Activated CD8-positive, alpha-beta memory T cell treated with anti-CD3 and anti-CD28 coated beads, Interleukin-2, amount 50 U/mL, for 24 hours (primary cell): ENCODE results near the gene MSRB2.
"Not testable (repeated sequence)": the region's sequence is repeated elsewhere in the genome, so short reads cannot be mapped to it uniquely, and the experiment has no call there.

ENCODE experiments used
- DNase-seq: peaks from one replicate; pipeline ENCODE4 v3.0.0-alpha.2; 2020; ENCODE audit errors: extremely low read depth

The MSRB2 gene

GRCh38 chr10:23095404-23095965 is at the start of gene MSRB2:
Gene MSRB2 (plus strand): TSS chr10:23095579. CDS start chr10:23095609, 30 bp downstream.
- DNase-seq: peak; percentile 28

DNA sequence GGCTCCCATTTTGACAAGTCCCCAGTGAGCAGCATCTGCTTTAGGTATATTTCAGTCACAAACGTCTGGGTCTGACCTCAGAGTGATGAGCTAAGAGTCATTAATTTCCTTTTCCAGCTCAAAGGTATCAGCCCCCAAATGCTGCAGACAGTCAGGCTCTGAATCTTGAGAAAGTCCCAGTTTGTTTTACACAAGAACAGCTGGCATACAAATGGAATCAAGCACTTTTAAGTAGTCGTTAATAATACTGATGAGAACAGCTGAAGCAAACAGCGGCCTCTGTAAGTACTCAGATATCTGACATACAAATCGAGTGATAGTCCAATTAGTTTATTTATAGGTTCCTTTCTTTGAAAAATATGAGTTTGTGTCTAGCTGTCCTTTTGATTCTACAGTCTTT is 49.4 kb upstream of the MSRB2 start:
- DNase-seq: no peak

GRCh38 chr10:23047201-23048050 is 48.0 kb upstream of the MSRB2 start:
- DNase-seq: no peak

DNA sequence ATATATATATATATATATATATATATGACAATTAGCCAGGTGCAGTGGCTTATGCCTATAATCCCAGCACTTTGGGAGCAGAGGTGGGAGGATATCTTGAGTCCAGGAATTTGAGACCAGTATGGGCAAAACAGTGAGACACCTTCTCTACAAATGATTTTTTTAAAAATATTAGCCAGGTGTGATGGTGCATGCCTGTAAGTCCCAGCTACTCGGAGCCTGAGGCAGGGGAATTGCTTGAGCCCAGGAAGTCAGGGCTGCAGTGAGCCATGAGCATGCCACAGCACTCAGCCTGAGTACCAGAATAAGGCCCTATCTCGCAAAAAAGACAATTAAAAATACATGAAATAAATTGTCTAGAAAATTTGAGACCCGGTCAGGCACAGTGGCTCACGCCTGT is 47.2 kb upstream of the MSRB2 start:
- DNase-seq: no peak

DNA sequence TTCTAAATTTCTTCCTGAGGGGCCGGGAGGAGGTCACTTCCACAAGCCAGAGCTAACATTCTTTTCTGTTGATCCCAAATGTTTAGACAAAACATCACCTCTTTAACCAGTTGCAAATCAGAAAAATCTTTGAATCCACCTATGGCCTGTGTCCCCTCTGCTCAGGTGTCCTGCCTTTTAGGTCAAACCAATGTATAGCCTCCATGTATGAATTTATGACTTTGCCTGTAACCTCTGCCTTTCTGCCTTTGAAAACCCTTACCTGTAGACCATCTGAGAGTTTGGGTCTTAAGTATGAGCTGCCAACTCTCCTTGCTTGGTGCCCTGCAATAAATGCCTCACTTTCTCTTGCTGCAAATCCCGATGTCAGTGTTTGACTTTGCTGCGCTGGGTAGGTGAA is 44.1 kb upstream of the MSRB2 start:
- no peak for DNase-seq

GRCh38 chr10:23051855-23052331 is 43.5 kb upstream of the MSRB2 start:
- DNase-seq: no peak

DNA sequence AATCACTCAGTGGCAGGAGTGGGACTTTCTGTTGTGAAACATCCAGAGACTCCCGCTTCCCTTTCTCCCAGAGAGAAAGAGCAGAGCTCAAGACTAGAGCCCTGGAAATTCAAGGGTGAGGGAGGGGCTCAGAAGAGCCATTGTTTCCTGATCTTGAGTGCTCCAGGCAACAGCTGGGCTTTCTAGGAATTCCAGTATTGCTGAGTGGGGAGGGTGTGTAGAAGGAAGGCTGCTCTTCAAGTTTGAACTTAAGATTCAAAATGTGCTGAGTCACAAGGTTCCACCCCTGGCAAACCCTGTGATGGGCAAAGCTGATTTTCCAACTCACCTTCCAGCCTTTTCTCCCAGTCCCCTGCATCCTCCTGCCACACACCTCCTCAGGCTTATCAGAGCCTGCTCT is 42.3 kb upstream of the MSRB2 start:
- DNase-seq: no peak

DNA sequence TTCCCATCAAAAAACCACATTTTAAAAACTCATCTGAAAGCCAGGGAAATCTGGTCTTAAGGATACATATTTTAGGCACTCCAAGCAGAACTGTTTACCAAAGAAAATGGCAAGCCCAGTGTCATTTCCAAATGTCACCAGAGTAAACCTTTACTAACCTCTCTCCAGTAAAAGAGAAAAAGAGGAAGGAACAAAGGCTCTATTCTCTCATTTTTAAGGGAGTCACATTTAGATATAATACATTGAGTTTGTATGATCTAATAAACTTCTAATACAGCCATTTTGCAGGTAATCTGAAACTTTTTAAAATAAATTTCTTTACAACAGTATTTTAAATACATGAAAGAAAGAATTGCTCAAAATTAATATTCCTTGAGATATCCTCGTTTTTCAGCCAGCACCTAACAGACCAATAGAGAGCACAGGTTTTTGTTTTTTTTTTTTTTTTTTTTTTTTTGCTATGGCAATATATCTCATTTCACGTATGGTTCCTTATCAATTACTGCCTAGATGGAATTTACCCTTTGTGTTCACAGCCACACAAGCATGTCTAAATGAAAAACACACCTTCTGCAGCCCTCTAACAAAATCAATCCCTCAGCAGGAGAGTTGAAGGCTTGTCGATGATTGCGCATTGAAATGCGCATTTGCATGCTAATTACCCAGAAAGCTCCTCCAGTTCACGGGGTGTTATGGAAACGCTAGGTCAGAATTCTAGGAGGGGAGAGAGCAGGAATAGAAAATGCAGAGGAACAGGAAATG is 39.8 kb upstream of the MSRB2 start:
- DNase-seq: no peak

GRCh38 chr10:23056186-23056579 is 39.2 kb upstream of the MSRB2 start:
- no peak for DNase-seq

DNA sequence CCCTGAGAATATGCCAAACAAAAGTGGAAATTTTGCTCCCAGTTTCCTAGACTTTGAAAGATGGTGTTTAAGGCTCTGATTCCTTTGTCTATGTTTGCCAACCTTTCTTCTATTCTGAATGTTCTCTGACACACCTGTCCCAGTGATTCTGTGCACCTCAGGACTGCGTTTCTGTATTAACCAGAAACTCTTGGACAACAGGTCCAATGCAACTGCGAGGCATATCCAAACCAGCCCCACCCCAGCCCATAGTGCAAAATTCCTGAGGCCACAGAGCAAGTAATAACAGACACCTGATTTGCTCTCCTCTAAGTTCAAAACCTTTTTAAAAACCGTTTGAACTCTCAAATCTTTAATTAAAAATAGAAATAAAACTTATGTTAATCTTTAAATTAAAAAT is 37.0 kb upstream of the MSRB2 start:
- no peak for DNase-seq

DNA sequence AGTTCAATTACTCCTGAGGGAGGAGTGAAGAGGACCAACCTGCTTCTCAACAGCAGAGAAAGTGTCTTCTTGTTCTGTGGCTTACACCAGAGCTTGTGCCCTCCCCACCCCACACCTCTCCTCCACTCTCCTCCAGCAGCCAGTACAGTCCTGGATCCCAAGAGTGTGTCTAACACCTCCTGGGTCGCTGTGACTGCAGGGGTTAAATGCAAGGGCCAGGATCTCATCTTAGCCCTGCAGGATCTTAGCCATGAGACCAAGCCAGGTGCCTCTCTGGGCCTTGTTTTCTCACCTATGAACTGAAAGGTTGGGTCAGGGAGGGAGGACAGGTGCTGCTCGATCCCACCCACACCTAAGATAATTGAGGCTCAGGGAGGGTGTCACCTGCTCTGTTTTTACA is 34.5 kb upstream of the MSRB2 start:
- DNase-seq: no peak

GRCh38 chr10:23063045-23063972 is 32.1 kb upstream of the MSRB2 start:
- DNase-seq: no peak

- DNase-seq: no peak
Observed at GRCh38 chr10:23063973-23064812, 31.2 kb upstream of the MSRB2 start.

GRCh38 chr10:23064813-23065114 is 30.6 kb upstream of the MSRB2 start:
- not testable (repeated sequence) for DNase-seq

DNA sequence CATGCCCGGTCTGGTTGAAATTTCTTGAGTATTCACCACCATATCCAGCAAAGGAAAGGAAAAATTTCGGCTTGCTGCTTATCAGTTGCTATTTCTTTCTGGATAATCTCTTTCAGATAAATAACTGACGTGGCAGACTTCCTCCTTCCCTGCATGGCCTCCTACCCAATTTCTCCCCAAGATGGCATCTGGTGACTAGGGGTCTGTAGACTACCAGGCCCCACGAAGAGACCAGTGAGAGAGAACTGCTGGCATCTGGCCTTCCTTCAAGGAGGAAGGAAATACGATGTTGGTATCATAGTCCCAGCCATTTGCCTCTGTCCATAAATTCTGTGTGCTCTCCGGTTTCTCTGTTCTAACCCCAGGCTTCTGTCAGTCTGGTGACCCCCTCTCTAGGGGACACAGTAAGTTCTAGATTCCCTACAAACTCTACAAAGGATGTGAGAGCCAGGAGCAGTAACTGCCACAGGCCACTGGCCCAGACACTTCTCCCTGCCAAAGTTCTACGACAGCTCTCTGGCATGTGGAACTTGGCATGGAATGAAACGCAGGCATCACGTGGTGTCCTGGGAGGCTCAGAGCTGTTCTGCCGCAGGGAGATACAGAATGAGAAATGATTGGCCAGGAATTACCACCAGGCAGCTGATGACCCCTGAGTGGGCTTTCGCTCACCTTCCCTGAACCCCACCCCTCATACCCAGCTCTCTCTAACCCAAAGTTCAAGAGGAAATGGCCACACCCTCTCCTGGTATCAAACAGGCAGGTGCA is 30.0 kb upstream of the MSRB2 start:
- no peak for DNase-seq

GRCh38 chr10:23067337-23067736 is 28.0 kb upstream of the MSRB2 start:
- no peak for DNase-seq

- DNase-seq: peak; percentile 12
Observed at GRCh38 chr10:23067939-23068775, 27.2 kb upstream of the MSRB2 start.

- no peak for DNase-seq
Observed at GRCh38 chr10:23069019-23069815, 26.2 kb upstream of the MSRB2 start.
